ENCODE data around the gene RNF5.

RNF5 gene

DNA sequence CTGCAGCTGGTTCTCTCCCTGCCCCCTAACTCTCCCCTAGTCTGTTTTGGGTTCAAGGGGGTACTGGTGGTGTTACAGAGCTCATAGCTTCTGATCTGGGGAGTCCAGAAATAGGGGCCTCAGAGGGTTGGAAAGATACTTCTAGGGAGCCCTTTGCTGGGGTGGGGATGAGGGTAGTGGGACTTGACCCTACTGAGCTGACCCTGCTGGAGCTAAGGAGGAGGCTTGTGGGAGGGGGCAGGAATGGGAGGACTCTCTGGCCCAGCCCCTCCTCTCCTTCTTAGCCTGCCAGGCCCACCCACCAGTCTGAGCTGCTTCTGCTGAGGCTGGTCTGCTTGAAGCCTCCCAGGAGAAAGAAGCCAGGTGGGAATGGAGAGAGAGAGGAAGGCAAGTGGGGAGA is 13.9 kb upstream of the RNF5 start, which contains the start of gene EGFL8 (continued):
- TF ChIP-seq, protein P1, sequence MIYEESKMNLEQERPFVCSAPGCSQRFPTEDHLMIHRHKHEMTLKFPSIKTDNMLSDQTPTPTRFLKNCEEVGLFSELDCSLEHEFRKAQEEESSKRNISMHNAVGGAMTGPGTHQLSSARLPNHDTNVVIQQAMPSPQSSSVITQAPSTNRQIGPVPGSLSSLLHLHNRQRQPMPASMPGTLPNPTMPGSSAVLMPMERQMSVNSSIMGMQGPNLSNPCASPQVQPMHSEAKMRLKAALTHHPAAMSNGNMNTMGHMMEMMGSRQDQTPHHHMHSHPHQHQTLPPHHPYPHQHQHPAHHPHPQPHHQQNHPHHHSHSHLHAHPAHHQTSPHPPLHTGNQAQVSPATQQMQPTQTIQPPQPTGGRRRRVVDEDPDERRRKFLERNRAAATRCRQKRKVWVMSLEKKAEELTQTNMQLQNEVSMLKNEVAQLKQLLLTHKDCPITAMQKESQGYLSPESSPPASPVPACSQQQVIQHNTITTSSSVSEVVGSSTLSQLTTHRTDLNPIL (CRISPR knock-in tag; IDR thresholded peaks at IDR 0.05; ENCODE audit: low read depth), result no peak
- TF ChIP-seq ISL1 (CRISPR knock-in tag; IDR thresholded peaks at IDR 0.05), result no peak
- no peak for TF ChIP-seq ZFP30 (CRISPR knock-in tag; IDR thresholded peaks at IDR 0.05)
- no peak for TF ChIP-seq ZNF8 (CRISPR knock-in tag; IDR thresholded peaks at IDR 0.05)
- no peak for TF ChIP-seq TCF4 (CRISPR knock-in tag; IDR thresholded peaks at IDR 0.05; ENCODE audit: borderline replicate concordance)
- no peak for TF ChIP-seq ESRRG (CRISPR knock-in tag; IDR thresholded peaks at IDR 0.05)
- no peak for TF ChIP-seq RARB (CRISPR knock-in tag; IDR thresholded peaks at IDR 0.05)

DNA sequence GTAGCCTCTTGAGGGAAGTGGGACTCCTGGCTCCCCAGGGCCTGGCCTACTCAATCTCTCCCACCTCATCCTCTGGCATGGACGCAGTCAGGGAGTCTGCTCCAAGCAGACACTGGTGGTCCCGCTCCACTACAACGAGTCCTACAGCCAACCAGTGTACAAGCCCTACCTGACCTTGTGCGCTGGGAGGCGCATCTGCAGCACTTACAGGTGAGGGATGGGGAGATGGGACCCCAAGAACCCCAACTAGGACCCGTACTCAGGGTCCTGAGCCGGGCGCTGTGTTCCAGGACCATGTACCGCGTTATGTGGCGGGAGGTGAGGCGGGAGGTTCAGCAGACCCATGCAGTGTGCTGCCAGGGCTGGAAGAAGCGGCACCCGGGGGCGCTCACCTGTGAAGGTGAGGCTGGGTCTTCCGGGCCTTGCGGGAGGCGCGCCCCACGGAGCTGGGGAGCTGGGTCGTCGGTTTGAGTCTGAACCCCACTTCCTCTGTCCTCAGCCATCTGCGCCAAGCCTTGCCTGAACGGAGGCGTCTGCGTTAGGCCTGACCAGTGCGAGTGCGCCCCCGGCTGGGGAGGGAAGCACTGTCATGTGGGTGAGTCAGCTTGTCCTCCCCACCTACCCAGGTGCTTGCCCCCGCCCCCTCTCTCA is 11.7 kb upstream of the RNF5 start:
- ATAC-seq, result no peak; the same call in 1 of the 3 replicates
- TF ChIP-seq TCF4 (CRISPR knock-in tag; IDR thresholded peaks at IDR 0.05; ENCODE audit: borderline replicate concordance) (no peak), CSDC2 (CRISPR knock-in tag; IDR thresholded peaks at IDR 0.05) (no peak), OSR1 (CRISPR knock-in tag; IDR thresholded peaks at IDR 0.05) (no peak), RARB (CRISPR knock-in tag; IDR thresholded peaks at IDR 0.05) (no peak), GLIS3 (CRISPR knock-in tag; IDR thresholded peaks at IDR 0.05) (no peak), SNAI2 (CRISPR knock-in tag; IDR thresholded peaks at IDR 0.05) (no peak), ARNTL (CRISPR knock-in tag; IDR thresholded peaks at IDR 0.05; ENCODE audit: borderline replicate concordance, low read depth) (no peak), ZC3H10 (CRISPR knock-in tag; IDR thresholded peaks at IDR 0.05) (no peak), ISL1 (CRISPR knock-in tag; IDR thresholded peaks at IDR 0.05) (no peak), ZFP30 (CRISPR knock-in tag; IDR thresholded peaks at IDR 0.05) (no peak)
- TF ChIP-seq, protein P2, sequence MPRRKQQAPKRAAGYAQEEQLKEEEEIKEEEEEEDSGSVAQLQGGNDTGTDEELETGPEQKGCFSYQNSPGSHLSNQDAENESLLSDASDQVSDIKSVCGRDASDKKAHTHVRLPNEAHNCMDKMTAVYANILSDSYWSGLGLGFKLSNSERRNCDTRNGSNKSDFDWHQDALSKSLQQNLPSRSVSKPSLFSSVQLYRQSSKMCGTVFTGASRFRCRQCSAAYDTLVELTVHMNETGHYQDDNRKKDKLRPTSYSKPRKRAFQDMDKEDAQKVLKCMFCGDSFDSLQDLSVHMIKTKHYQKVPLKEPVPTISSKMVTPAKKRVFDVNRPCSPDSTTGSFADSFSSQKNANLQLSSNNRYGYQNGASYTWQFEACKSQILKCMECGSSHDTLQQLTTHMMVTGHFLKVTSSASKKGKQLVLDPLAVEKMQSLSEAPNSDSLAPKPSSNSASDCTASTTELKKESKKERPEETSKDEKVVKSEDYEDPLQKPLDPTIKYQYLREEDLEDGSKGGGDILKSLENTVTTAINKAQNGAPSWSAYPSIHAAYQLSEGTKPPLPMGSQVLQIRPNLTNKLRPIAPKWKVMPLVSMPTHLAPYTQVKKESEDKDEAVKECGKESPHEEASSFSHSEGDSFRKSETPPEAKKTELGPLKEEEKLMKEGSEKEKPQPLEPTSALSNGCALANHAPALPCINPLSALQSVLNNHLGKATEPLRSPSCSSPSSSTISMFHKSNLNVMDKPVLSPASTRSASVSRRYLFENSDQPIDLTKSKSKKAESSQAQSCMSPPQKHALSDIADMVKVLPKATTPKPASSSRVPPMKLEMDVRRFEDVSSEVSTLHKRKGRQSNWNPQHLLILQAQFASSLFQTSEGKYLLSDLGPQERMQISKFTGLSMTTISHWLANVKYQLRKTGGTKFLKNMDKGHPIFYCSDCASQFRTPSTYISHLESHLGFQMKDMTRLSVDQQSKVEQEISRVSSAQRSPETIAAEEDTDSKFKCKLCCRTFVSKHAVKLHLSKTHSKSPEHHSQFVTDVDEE (CRISPR knock-in tag; IDR thresholded peaks at IDR 0.05), result no peak
- TF ChIP-seq, protein P3, sequence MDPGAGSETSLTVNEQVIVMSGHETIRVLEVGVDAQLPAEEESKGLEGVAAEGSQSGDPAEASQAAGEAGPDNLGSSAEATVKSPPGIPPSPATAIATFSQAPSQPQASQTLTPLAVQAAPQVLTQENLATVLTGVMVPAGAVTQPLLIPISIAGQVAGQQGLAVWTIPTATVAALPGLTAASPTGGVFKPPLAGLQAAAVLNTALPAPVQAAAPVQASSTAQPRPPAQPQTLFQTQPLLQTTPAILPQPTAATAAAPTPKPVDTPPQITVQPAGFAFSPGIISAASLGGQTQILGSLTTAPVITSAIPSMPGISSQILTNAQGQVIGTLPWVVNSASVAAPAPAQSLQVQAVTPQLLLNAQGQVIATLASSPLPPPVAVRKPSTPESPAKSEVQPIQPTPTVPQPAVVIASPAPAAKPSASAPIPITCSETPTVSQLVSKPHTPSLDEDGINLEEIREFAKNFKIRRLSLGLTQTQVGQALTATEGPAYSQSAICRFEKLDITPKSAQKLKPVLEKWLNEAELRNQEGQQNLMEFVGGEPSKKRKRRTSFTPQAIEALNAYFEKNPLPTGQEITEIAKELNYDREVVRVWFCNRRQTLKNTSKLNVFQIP (CRISPR knock-in tag; IDR thresholded peaks at IDR 0.05; ENCODE audit: borderline replicate concordance, low read depth), result no peak

DNA sequence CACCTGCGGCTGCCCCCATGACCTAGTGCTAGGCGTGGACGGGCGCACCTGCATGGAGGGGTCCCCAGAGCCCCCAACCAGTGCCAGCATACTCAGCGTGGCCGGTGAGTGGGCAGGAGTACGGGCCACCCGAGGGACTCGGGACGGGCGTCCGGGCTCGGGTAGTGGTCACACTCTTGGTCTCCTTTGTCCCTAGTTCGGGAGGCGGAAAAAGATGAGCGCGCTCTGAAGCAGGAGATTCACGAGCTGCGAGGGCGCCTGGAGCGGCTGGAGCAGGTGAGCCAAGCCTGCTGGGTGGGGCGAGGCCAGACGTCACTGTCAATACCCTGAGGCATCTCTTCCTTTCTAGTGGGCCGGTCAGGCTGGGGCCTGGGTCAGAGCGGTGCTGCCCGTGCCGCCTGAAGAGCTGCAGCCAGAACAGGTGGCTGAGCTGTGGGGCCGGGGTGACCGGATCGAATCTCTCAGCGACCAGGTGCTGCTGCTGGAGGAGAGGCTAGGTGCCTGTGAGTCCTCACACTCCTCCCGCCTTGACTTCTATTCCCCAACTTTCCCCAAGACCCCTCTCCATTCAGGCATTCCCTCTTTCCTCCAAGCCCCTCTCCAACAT is 10.9 kb upstream of the RNF5 start:
- TF ChIP-seq ZNF8 (CRISPR knock-in tag; IDR thresholded peaks at IDR 0.05) (no peak), OSR1 (CRISPR knock-in tag; IDR thresholded peaks at IDR 0.05) (no peak), TOX (CRISPR knock-in tag; IDR thresholded peaks at IDR 0.05; ENCODE audit: borderline replicate concordance) (no peak), ZNF70 (CRISPR knock-in tag; IDR thresholded peaks at IDR 0.05) (no peak), CSDC2 (CRISPR knock-in tag; IDR thresholded peaks at IDR 0.05) (no peak), ISL1 (CRISPR knock-in tag; IDR thresholded peaks at IDR 0.05) (no peak), ZC3H10 (CRISPR knock-in tag; IDR thresholded peaks at IDR 0.05) (no peak), ESRRG (CRISPR knock-in tag; IDR thresholded peaks at IDR 0.05) (no peak), BACH2 (CRISPR knock-in tag; IDR thresholded peaks at IDR 0.05; ENCODE audit: borderline replicate concordance) (no peak), TCF4 (CRISPR knock-in tag; IDR thresholded peaks at IDR 0.05; ENCODE audit: borderline replicate concordance) (no peak), ZFP3 (CRISPR knock-in tag; IDR thresholded peaks at IDR 0.05) (no peak)
- TF ChIP-seq, protein P1 (CRISPR knock-in tag; IDR thresholded peaks at IDR 0.05; ENCODE audit: low read depth), result no peak
- TF ChIP-seq, protein P3 (CRISPR knock-in tag; IDR thresholded peaks at IDR 0.05; ENCODE audit: borderline replicate concordance, low read depth), result no peak
- no peak for ATAC-seq

All from SK-N-SH treated with all-trans-retinoic acid at 6 μM for 48 hours (cell line).